Stimulated activated CD8-positive, alpha-beta memory T cell treated with anti-CD3 and anti-CD28 coated beads, Interleukin-7, amount 100 ng/mL, for 4 hours (primary cell): Measurements from ENCODE around the gene ATP1A3.

Source experiments
- DNase-seq, 2 donors: peaks; one replicate each; pipeline ENCODE4 v3.0.0-alpha.2; 2020; ENCODE audit warnings: low read depth in 2 of 2

ATP1A3 gene

GRCh38 chr19:41928754-41929535 is 65.1 kb downstream of the ATP1A3 start:
- DNase-seq, result no peak

GRCh38 chr19:41928221-41928683 is 65.8 kb downstream of the ATP1A3 start, which contains the start of gene ERFL:
ERFL (minus strand) TSS chr19:41928449; CDS start chr19:41912919, 15,530 bp downstream.
- peak in 1 of 2 donors; percentile 44 for DNase-seq

GRCh38 chr19:41927497-41928192 is 66.4 kb downstream of the ATP1A3 start:
- peak in 1 of 2 donors; percentile 42 for DNase-seq

- DNase-seq, result no peak
Measured at GRCh38 chr19:41926763-41927496, 67.1 kb downstream of the ATP1A3 start.

- no peak for DNase-seq
Measured at GRCh38 chr19:41926028-41926762, 67.8 kb downstream of the ATP1A3 start.

GRCh38 chr19:41925208-41926003 is 68.6 kb downstream of the ATP1A3 start:
- no peak for DNase-seq

GRCh38 chr19:41924151-41925145 is 69.6 kb downstream of the ATP1A3 start:
- no peak for DNase-seq

- DNase-seq, result no peak
Measured at GRCh38 chr19:41923045-41923788, 70.8 kb downstream of the ATP1A3 start.

- no peak for DNase-seq
Measured at GRCh38 chr19:41922585-41922984, 71.4 kb downstream of the ATP1A3 start.

- DNase-seq, result no peak
Measured at GRCh38 chr19:41921577-41922576, 72.2 kb downstream of the ATP1A3 start.

- DNase-seq, result no peak
Measured at GRCh38 chr19:41920882-41921576, 73.0 kb downstream of the ATP1A3 start.

- DNase-seq, result no peak
Measured at GRCh38 chr19:41919948-41920712, 73.9 kb downstream of the ATP1A3 start.

- no peak for DNase-seq
Measured at GRCh38 chr19:41918653-41919244, 75.3 kb downstream of the ATP1A3 start.

- DNase-seq, result no peak
Measured at GRCh38 chr19:41918095-41918494, 75.9 kb downstream of the ATP1A3 start.

GRCh38 chr19:41917676-41918075 is 76.4 kb downstream of the ATP1A3 start:
- no peak for DNase-seq
